HG02885 (cell line): ENCODE measurements around the gene GMPS.
A peak's percentile ranks its signal among the peaks of the same experiment; 100 is the strongest.
"Not testable (repeated sequence)": the region's sequence is repeated elsewhere in the genome, so short reads cannot be mapped to it uniquely, and the experiment has no call there.

ENCODE experiments used
- ATAC-seq: cut with Tn5 transposase; IDR thresholded peaks from one replicate; pipeline ENCODE4 v1.9.1; 2021; ENCODE audit warnings: mild to moderate bottlenecking; ENCODE audit not compliant: unreplicated experiment, poor library complexity

The GMPS gene

GRCh38 chr3:155919728-155920127 is 49.3 kb downstream of the GMPS start:
- no peak for ATAC-seq

GRCh38 chr3:155921486-155921885 is 51.0 kb downstream of the GMPS start:
- ATAC-seq: no peak

- ATAC-seq: no peak
These were observed 63.8 kb downstream of the GMPS start for GRCh38 chr3:155934230-155934629.

GRCh38 chr3:155938409-155938808 is 68.0 kb downstream of the GMPS start:
- ATAC-seq: no peak

- no peak for ATAC-seq
These were observed 70.9 kb downstream of the GMPS start for GRCh38 chr3:155941354-155941753.

DNA sequence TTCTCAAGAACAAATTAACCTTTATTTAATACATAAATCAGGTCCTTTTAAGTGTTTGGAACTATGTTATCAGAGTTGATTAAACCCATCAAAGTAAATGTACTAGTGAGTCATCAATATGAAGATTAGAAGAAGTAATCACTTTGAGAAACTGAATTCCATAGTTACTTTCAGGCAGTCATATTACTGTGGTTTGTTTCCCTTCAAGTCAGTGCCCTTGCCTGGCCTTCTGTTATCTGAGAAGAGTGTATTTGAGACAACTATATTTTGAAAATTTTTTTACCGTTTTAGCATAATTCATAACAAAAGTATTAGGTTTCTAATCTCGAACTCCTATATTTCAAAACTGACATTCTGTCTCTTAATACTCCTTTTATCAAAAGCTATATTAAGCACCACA is 73.6 kb downstream of the GMPS start:
- ATAC-seq: no peak

GRCh38 chr3:155946178-155946577 is 75.7 kb downstream of the GMPS start:
- ATAC-seq: no peak

- no peak for ATAC-seq
These were observed 78.0 kb downstream of the GMPS start for GRCh38 chr3:155948476-155948875.

DNA sequence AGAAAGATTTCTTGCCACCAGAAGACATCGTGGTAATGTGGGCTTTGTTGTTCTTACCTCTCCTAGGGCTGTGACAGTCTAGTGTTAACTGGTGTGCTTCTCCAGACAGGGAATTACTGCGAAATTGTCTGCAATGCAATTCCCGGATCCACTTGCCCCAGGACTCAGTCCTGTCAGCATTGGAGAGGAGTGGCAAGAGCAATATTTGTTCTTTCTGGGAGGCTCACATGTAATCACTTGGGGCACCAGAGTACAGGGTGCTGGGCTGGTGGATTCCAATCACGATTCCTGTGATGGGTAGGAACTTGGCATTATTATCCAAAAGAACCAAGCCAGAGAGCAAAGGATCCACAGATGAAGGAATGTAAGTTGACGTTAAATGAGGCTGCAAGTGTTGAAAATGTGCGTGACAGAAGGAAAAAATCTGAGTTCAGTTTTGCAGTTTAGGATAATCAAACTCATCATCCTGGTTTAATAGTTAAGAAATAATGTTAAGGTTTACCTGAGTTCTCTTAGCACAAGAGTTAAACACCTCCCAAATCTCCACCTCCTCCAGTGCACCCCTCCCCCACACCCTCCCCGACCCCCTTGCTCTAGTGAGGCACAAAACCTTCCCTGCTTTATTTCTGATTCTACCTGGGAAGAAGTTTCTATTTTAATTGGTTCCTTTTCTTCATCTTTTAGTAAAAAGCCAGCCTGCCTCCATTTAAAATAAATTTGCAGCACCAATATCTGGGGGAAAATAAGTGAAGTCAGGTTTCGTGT is 79.2 kb downstream of the GMPS start:
- no peak for ATAC-seq

GRCh38 chr3:155956508-155957411 is 86.3 kb downstream of the GMPS start:
- no peak for ATAC-seq

GRCh38 chr3:155957412-155957880 is 87.0 kb downstream of the GMPS start:
- no peak for ATAC-seq

DNA sequence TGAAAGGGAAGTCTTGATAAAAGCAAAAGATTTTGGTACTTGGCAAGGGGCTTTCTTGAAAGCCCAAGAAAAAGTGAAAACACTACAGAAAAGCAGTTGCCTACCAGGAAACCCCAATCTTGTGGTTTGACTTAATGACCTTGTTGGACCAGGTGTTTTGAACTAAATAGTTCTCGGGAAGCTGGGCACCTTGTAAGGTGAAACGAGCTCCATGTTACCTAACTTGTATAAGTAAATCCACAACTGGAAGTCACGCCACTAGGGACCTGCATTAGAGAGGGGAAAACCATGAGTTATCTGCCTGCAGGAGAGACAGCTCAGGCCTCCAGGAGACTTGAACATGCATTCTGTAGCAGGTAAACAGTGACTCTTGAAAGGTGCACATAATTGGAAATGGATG is 88.2 kb downstream of the GMPS start:
- no peak for ATAC-seq

DNA sequence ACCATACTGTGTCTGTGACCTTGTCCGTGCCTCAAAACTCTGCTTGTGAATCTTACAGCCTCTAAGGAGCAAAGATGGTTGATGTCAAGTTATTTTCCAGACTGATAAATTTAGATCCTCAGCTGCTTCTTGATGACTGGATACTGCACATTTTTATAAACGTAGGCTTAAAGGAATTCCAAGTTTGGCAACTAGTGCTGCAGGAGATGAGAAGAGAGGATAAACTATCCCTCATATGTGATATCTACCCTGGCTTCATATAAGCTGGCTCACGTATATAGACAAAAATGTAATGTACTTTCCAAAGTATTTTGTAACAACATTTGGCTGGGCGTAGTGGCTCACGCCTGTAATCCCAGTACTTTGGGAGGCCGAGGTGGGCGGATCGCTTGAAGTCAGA is 89.6 kb downstream of the GMPS start:
- ATAC-seq: no peak

- ATAC-seq: not testable (repeated sequence)
These were observed 90.6 kb downstream of the GMPS start for GRCh38 chr3:155961044-155961443.

DNA sequence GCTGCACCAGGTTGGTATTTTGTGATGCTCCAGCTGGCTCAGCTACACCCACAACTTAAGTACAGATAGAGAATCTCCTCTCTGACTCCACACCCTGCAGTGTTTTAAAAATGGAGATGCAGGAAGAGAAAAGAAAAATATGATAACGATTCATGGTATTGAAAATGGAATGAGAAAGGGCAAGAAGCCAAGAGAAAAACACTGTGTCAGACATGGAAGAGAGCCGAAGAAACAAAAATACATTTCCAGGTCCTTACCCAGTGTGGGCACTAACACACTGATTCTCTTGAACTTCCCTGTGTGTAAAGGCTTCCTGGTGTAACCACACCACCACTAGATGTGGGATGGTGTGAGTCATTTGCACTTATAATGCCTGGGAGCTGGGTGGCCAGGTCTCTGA is 93.1 kb downstream of the GMPS start:
- ATAC-seq: no peak

- no peak for ATAC-seq
These were observed 99.9 kb downstream of the GMPS start for GRCh38 chr3:155970398-155970797.

DNA sequence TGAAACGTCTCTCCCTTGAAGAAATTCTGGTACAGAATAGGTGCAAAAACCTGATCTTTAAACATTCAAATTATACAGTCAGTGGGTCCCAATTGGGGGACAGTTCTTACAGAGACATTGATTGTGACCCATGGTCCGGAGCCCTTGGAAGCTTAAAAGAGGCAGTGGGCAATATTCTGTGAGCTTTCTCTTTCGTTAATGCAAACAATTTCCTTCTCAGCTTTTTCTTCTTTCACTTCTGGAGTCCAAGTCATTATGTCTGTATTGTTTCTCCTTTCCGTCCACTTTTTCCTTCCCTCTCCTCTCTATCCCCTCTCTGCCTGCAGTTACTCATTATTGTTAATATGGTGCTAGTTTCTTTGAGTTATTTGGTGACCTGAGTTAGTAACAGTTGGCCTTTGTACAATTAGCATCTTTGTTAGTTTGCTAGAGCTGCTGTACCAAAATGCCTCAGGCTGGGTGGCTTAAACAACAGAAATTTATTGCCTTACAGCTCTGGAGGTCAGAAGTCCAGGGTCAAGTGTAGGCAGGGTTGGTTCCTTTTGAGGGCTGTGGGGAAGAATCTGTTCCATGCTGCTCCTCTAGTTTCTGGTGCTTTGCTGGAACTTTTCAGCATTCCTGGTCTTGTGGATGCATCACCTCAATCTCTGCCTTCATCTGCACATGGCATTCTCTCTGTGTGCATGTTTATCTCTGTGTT is 102.6 kb downstream of the GMPS start:
- peak; percentile 69 for ATAC-seq

- no peak for ATAC-seq
These were observed 107.9 kb downstream of the GMPS start for GRCh38 chr3:155978324-155978723.

DNA sequence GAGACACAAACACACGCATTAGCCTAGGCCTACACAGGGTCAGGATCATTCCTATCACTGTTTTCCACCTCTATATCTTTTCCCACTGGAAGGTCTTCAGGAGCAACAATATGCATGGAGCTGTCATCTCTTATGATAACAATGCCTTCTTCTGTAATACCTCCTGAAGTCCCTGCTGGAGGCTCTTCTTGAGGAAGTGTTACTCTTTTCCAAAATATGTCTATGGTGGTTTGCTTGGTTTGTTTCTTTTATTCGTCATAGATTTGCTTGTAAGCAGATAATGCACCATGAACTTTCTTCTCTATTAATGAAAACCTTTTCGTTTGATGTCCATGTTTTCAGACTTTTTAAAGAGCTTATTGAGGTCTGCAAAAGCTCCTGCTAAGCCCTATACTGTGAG is 109.3 kb downstream of the GMPS start:
- no peak for ATAC-seq

- no peak for ATAC-seq
These were observed 111.2 kb downstream of the GMPS start for GRCh38 chr3:155981669-155982068.
